Islet precursor cell (in vitro differentiated cells): ENCODE measurements around the gene CYP1B1.
"Not testable (repeated sequence)": the region's sequence is repeated elsewhere in the genome, so short reads cannot be mapped to it uniquely, and the experiment has no call there.

Experiments
- DNase-seq: peaks from one replicate; pipeline ENCODE4 v3.0.0-alpha.2; 2018

CYP1B1 gene

DNA sequence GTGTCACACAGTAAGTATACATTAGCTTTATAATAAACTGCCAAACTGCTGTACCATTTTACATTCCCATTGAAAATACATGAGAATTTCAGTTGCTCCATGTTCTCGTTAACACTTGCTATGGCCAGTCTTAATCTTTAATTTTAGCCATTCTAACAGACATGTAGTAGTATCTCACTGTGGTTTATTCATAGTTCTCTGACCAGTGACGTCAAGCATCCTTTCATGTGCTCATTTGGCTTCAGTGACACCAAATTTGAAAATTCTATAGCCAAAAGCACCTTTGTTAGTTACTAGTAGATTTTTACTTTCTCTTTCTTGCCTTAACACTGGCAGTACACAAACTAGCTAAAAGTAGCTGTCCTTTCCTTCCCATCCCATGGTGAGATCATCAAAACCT is 43.0 kb downstream of the CYP1B1 start:
- no peak for DNase-seq

DNA sequence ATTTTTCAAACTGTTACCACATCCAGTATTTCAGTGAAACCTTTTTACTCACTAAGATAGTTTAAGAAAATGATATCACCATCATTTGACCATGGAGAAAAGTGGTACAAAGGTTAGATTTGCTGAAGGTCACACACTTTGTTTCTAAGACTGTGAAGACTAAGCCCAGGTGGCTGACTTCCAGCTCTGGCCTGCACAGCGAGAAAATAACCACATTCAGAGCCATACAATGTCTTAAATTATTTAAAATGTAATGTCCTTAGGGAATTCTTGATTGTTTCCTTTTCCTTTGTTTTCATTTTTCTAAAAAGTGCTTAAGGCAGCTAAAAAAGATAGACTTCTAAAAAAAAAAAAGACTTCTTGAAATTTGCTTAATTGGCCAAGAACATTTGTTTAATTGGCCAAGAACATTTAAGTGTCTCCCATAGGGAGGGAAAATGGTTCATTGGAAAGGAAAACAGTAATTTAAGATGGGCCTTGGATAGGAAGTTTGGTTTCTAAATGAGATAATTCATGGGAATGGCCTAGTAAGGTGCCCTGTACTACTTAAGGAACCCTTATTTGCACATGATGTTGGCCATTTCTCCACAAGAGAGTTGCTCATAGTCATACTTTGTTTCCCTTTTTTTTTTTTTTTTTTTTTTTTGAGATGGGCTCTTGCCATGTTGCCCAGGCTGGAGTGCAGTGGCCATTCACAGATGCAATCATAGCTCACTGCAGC is 45.2 kb downstream of the CYP1B1 start:
- DNase-seq = no peak

DNA sequence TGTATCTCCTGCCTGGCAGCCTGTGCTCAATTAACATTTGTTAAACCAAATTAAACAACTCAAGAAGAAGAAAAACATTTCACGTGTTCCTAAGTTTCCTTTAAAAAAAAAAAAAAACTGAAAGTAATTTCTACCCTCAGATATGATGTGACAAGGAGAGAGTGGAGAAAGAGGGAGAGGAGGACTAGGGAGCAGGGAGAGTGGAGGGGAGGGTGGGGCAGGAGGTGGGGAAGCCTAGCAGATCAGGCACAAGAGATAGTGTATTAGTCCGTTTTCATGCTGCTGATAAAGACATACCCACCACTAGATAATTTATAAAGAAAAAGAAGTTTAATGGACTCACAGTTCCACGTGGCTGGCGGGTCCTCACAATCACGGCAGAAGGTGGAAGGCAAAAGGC is 46.4 kb downstream of the CYP1B1 start:
- no peak for DNase-seq

DNA sequence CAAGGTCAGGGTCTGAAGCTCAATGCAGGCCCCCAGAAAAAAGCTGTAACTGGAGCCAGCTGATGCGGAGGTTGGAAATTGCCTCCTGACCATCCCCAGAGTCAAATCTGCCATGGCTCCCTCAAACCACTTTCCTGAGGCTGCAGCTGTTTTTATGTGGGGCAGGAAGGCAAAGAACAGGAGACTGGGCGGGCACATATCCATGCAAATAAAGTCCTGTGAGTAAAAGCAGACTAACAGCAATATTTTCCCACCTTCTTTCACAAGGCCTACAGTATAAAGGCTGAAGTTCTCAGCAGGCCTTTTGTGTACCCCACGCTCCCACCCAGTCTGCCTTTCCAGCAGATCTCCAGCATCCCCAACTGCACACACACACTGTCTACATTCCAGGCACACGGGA is 47.1 kb downstream of the CYP1B1 start:
- no peak for DNase-seq

DNA sequence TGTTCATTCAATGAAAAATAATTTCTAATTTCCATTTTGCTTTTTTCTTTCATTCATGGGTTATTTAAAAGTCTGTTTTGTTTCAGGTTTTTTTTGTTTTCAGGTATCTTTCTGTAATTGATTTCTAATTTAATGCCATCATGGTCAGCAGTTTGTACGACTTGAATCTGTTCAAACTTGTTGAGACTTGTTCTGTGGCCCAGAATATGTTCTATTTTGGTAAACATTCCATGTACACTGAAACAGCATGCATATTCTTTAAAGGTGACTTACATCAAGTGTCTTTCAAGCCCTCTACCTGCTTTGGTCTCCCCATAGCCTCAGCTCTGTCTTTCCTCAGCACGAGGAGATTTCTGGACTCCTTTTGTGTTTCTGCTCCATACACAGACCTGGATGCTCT is 49.1 kb downstream of the CYP1B1 start:
- no peak for DNase-seq

DNA sequence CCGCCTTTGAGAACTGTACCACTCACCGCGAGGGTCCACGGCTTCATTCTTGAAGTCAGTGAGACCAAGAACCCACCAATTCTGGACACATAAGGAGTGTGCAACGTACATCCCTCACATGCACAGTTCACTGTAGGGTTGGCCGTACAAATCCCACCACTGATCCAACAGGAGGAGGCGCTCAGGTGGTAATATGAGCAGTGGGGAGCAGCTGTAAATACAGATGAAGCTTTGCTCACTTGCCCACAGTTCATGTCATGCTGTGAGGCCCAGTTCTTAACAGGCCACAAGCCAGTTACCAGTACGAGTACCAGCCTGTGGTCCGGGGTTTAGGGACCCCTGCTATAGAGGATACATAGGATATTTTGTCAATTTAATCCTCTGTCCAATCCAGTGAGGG is 54.4 kb downstream of the CYP1B1 start:
- no peak for DNase-seq

DNA sequence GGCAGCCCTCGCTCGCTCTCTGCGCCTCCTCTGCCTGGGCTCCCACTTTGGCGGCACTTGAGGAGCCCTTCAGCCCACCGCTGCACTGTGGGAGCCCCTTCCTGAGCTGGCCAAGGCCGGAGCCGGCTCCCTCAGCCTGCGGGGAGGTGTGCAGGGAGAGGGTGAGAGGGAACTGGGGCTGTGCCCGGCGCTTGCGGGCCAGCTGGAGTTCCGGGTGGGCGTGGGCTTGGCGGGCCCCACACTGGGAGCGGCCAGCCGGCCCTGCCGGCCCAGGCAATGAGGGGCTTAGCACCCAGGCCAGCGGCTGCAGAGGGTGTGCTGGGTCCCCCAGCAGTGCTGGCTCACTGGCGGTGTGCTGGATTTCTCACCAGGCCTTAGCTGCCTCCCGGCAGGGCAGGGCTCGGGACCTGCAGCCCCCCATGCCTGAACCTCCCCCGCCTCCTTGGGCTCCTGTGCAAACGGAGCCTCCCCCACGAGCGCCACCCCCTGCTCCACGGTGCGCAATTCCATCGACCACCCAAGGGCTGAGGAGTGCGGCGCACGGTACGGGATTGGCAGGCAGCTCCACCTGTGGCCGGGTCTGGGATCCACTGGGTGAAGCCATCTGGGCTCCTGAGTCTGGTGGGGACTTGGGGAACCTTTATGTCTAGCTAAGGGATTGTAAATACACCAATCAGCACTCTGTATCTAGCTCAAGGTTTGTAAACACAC is 55.4 kb downstream of the CYP1B1 start:
- DNase-seq = not testable (repeated sequence)

DNA sequence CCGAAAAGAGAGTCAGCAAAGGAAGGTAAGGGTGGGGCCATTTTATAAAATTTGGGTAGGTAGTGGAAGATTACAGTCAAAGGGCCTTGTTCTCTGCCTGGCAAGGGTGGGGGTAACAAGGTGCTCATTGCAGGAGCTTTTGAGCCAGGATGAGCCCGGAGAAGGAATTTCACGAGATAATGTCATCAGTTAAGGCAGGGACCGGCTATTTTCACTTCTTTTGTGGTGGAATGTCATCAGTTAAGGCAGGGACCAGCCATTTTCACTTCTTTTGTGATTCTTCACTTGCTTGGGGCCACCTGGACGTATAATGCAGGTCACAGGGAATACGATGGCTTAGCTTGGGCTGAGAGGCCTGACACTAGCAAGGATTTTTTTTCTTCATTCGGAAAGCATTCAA is 58.1 kb downstream of the CYP1B1 start:
- DNase-seq = no peak
